Endothelial cell of umbilical vein (primary cell): ENCODE data around the gene ZNF341. TPM values are rescaled to one million over a fixed set of nuclear protein-coding genes. Genes with fewer than 3 reads are reported as not detected.

Experiments used
- BruUV-seq: library from RNA; stranded (reverse); fragments of 400-500 nt; replicated peaks from 2 replicates; lab custom pipeline; 2021; lab: Mats Ljungman, UMichigan
- CTCF ChIA-PET: fragments of 300-600, 350-600 bp; sonication (Branson Sonifier 250); formaldehyde crosslinking; loops from one replicate; lab custom pipeline; 2021; ENCODE audit warnings: antibody characterized with exemption, inconsistent platforms; lab: Charles Lee
- POLR2A ChIA-PET: fragments of 300-600, 350-600 bp; sonication (Branson Sonifier 250); formaldehyde crosslinking; loops from one replicate; lab custom pipeline; 2021; ENCODE audit warnings: antibody characterized with exemption, inconsistent platforms; lab: Charles Lee
- DNase-seq: peaks from one replicate; pipeline ENCODE4 v3.0.0-alpha.2; 2011; ENCODE audit warnings: low read depth, low spot score
- FAIRE-seq: peaks from 2 replicates; lab custom pipeline; 2011; peaks lifted over from hg19 to GRCh38; lab: Jason Lieb, UNC
- H2AFZ ChIP-seq: 2 replicates; pipeline ENCODE4 v1.6.0; 2012; ENCODE audit warnings: low read depth, low read length, control low read depth, inconsistent platforms
- H3K27ac ChIP-seq: 2 replicates; pipeline ENCODE4 v1.5.1; 2011; ENCODE audit warnings: low read depth, mild to moderate bottlenecking, control low read depth, low read length, moderate library complexity; ENCODE audit not compliant: insufficient read depth
- H3K27me3 ChIP-seq, 2 experiments: 2 replicates each; pipeline versions ENCODE4 v1.6.0 to v1.6.1; 2011; ENCODE audit warnings: low read length in 2 of 2, mixed read lengths in 1 of 2; ENCODE audit not compliant: control insufficient read depth in 2 of 2, insufficient read depth in 2 of 2
- H3K36me3 ChIP-seq, 2 experiments: 2 replicates in 1 of 2; 3 replicates in 1 of 2; pipeline ENCODE4 v1.5.1; 2011; ENCODE audit warnings: low read length in 2 of 2, mild to moderate bottlenecking in 1 of 2, moderate library complexity in 1 of 2; ENCODE audit not compliant: control insufficient read depth in 2 of 2, insufficient read depth in 2 of 2; ENCODE audit errors: extremely low read depth in 1 of 2
- H3K4me1 ChIP-seq: 3 replicates; pipeline ENCODE4 v1.5.1; 2011; ENCODE audit warnings: mild to moderate bottlenecking, low read length; ENCODE audit not compliant: control insufficient read depth, insufficient read depth; ENCODE audit errors: extremely low read depth
- H3K4me2 ChIP-seq: 2 replicates; pipeline ENCODE4 v1.6.1; 2011; ENCODE audit warnings: low read length, control low read depth, mixed read lengths; ENCODE audit not compliant: insufficient read depth
- H3K4me3 ChIP-seq, 3 experiments: fragments of 200-600 bp in 1 of 3; sonication (generic), shearing (Covaris generic) in 1 of 3; replicated peaks in 1 of 3; 2 replicates each; pipeline ENCODE4 v1.5.1; 2011 to 2016; ENCODE audit warnings: control low read depth in 3 of 3, low read length in 3 of 3, mild to moderate bottlenecking in 2 of 3, inconsistent platforms in 1 of 3, low read depth in 1 of 3, moderate library complexity in 1 of 3; ENCODE audit not compliant: insufficient read depth in 1 of 3
- H3K79me2 ChIP-seq: 2 replicates; pipeline ENCODE4 v1.6.0; 2012; ENCODE audit warnings: low read length, inconsistent platforms; ENCODE audit not compliant: control insufficient read depth, insufficient read depth
- H3K9ac ChIP-seq: replicated peaks from 2 replicates; pipeline ENCODE3; 2011; ENCODE audit warnings: low read length, control low read depth; ENCODE audit not compliant: insufficient read depth; ENCODE audit errors: extremely low read depth
- H3K9me1 ChIP-seq: replicated peaks from 3 replicates; pipeline ENCODE4 v1.6.0; 2011; ENCODE audit warnings: mild to moderate bottlenecking, low read length; ENCODE audit not compliant: control insufficient read depth, insufficient read depth; ENCODE audit errors: extremely low read depth
- H3K9me3 ChIP-seq: replicated peaks from 2 replicates; pipeline ENCODE4 v1.5.1; 2012; ENCODE audit warnings: low read length, inconsistent platforms; ENCODE audit not compliant: control insufficient read depth, insufficient read depth
- H4K20me1 ChIP-seq: replicated peaks from 2 replicates; pipeline ENCODE3; 2011; ENCODE audit warnings: mild to moderate bottlenecking, low read length; ENCODE audit not compliant: control insufficient read depth, insufficient read depth; ENCODE audit errors: extremely low read depth
- CTCF ChIP-seq, 2 donors: IDR thresholded peaks; 1 replicate in 1 of 2; 2 replicates in 1 of 2; pipeline ENCODE4 v1.5.1; 2011; ENCODE audit warnings: low read length in 2 of 2, mild to moderate bottlenecking in 2 of 2, moderate library complexity in 2 of 2, control low read depth in 1 of 2, inconsistent platforms in 1 of 2, low read depth in 1 of 2; ENCODE audit not compliant: insufficient read depth in 1 of 2; ENCODE audit errors: extremely low read depth in 1 of 2
- EZH2 ChIP-seq: IDR thresholded peaks from 2 replicates; pipeline ENCODE4 v1.6.1; 2012; ENCODE audit warnings: borderline replicate concordance, low read depth, mild to moderate bottlenecking, moderate library complexity, low read length, inconsistent platforms; ENCODE audit not compliant: severe bottlenecking
- FOS ChIP-seq: IDR thresholded peaks from 2 replicates; pipeline ENCODE4 v1.6.1; 2011; ENCODE audit warnings: mild to moderate bottlenecking, low read length, moderate library complexity, borderline replicate concordance; ENCODE audit not compliant: insufficient read depth
- GATA2 ChIP-seq: IDR thresholded peaks from 2 replicates; pipeline ENCODE4 v1.7.0; 2011; ENCODE audit warnings: low read depth, mild to moderate bottlenecking, moderate library complexity, mixed read lengths, low read length; ENCODE audit not compliant: insufficient read length, insufficient read depth
- JUN ChIP-seq: IDR thresholded peaks from 2 replicates; pipeline ENCODE4 v1.6.1; 2011; ENCODE audit warnings: borderline replicate concordance, low read depth; ENCODE audit not compliant: insufficient read length, insufficient read depth
- MYC ChIP-seq: IDR thresholded peaks from one replicate; pipeline ENCODE4 v1.6.1; 2011; ENCODE audit warnings: mild to moderate bottlenecking, low read depth, low read length
- POLR2A ChIP-seq: IDR thresholded peaks from 2 replicates; pipeline ENCODE4 v1.6.1; 2012; ENCODE audit warnings: low read depth, mild to moderate bottlenecking, control low read depth, low read length
- POLR2AphosphoS5 ChIP-seq: IDR thresholded peaks from 2 replicates; pipeline ENCODE4 v1.6.1; 2012; ENCODE audit warnings: low read depth, mild to moderate bottlenecking, control low read depth, low read length, moderate library complexity; ENCODE audit not compliant: insufficient read depth
- dilution Hi-C: fragments of 300-500 bp; cut with MboI; formaldehyde crosslinking; loops from one replicate; pipeline ENCODE4 v1.15.0; 2019; ENCODE audit warnings: low sequenced_read_pairs; ENCODE audit not compliant: extremely low pct_ligation_motif_present
- intact Hi-C: fragments of 100-400 bp; cut with micrococcal nuclease; formaldehyde crosslinking; loops from one replicate; pipeline ENCODE4 v1.10.0; 2022
- polyA plus RNA-seq, 4 experiments: library from polyadenylated mRNA; depleted of rRNA in 3 of 4; stranded (reverse) in 3 of 4; unstranded in 1 of 4; fragments of >200 nt; gene quantifications; 2 replicates each; pipeline versions ENCODE4 v1.2.1 to v1.2.3, GENCODE V29; 2011 to 2012; ENCODE audit warnings: missing spikeins in 1 of 4
- total RNA-seq: library from RNA; stranded (reverse); gene quantifications from 2 replicates; pipeline ENCODE4 v1.2.3, GENCODE V29; 2021
- TF ChIP-seq, protein P1 (sequence below): IDR thresholded peaks from 2 replicates; pipeline ENCODE4 v1.6.1; 2011; ENCODE audit not compliant: insufficient read depth, insufficient read length

Gene ZNF341
- total and polyA plus RNA-seq, 2 donors (not counting 3 experiments of a cell fraction or from before 2014, with no cell fraction given) = 4.9 TPM

- H3K79me2 ChIP-seq = no peaks in the 10 kb centered on the region
- no peak overlapping the region for H3K9ac ChIP-seq
- no peak overlapping the region for H3K4me3 ChIP-seq
- peaks cover 22% of the 10 kb centered on the region for H3K4me1 ChIP-seq
- peak overlapping the region; percentile 13 for H3K27ac ChIP-seq
- peak; percentile 52 for FAIRE-seq
- CTCF ChIA-PET = interaction anchor here (0.6 to 1.9 kb wide), 4 partner anchors 46 to 129 kb away, joined by 3 to 11 read pairs (median 6); no protein-coding TSS in a partner anchor
- H3K9me1 ChIP-seq = no peaks in the 10 kb centered on the region
- intact Hi-C loops (loop anchor here (5.0 kb wide), 4 partner anchors 47 to 393 kb away; partner anchors contain the start of gene E2F1), dilution Hi-C loops (no loop called here)
- H3K27me3 ChIP-seq = no peaks in the 10 kb centered on the region
- peaks cover 4% of the 10 kb centered on the region for H3K9me3 ChIP-seq
- H3K4me2 ChIP-seq = peak overlapping the region; percentile 54
- POLR2A ChIA-PET = no interaction called here
- peak overlapping the region; percentile 59 for H2AFZ ChIP-seq
- H3K36me3 ChIP-seq = no peaks in the 10 kb centered on the region
- TF ChIP-seq POLR2AphosphoS5 = no peak
- TF ChIP-seq FOS = no peak
- TF ChIP-seq MYC = no peak
- no peak for TF ChIP-seq JUN
- TF ChIP-seq CTCF (IDR thresholded peaks at IDR 0.05; ENCODE audit: extremely low read depth in 1 of 2, insufficient read depth in 1 of 2, low read depth in 1 of 2, low read length in 2 of 2) = no peak
- no peak for TF ChIP-seq GATA2
- TF ChIP-seq, protein P1, sequence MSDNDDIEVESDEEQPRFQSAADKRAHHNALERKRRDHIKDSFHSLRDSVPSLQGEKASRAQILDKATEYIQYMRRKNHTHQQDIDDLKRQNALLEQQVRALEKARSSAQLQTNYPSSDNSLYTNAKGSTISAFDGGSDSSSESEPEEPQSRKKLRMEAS = no peak
- no peak for TF ChIP-seq POLR2A
- TF ChIP-seq EZH2 = no peak
- peak; percentile 53 for DNase-seq
- H4K20me1 ChIP-seq = no peaks in the 10 kb centered on the region
- no TSS peak for BruUV-seq
Measured at GRCh38 chr20:33733654-33734576, 2.1 kb downstream of the ZNF341 start.
